Uterus (tissue), 2 donors: ENCODE results near the gene C1QB.

Source experiments
- CTCF ChIP-seq, 4 experiments: fragments of 200-600 bp in 2 of 4; fragments of 450-650 bp in 2 of 4; sonication (generic) in 2 of 4; IDR thresholded peaks; one replicate each; pipeline ENCODE4 v1.5.1; 2016 to 2019; ENCODE audit warnings: antibody characterized with exemption in 4 of 4, mild to moderate bottlenecking in 2 of 4, moderate library complexity in 1 of 4
- POLR2A ChIP-seq, 2 donors: fragments of 450-650 bp; IDR thresholded peaks; one replicate each; pipeline ENCODE4 v1.6.1; 2016; ENCODE audit warnings: antibody characterized with exemption in 2 of 2, mild to moderate bottlenecking in 1 of 2, moderate library complexity in 1 of 2

- TF ChIP-seq CTCF (IDR thresholded peaks at IDR 0.05) (no peak), POLR2A (IDR thresholded peaks at IDR 0.05) (no peak)
Measured at GRCh38 chr1:22619252-22619651, 33.8 kb upstream of the C1QB start.
